RWPE1 (cell line): ENCODE data around the gene ARMC5.

Experiments used
- CTCF ChIA-PET: fragments of 350-600 bp; sonication (Branson Sonifier 250); formaldehyde crosslinking; extraction: SDS; loops from one replicate; lab custom pipeline; 2021; lab: Yijun Ruan, JAX
- POLR2A ChIA-PET: fragments of 400-600 bp; formaldehyde crosslinking; extraction: SDS; loops from one replicate; lab custom pipeline; 2020; ENCODE audit warnings: antibody characterized with exemption; ENCODE audit not compliant: low non-redundant PET; lab: Yijun Ruan, JAX
- DNase-seq: peaks from one replicate; pipeline ENCODE4 v3.0.0; 2012; ENCODE audit warnings: low spot score
- H3K27ac ChIP-seq: fragments of 450-650 bp; 2 replicates; pipeline ENCODE4 v1.5.1; 2017
- CTCF ChIP-seq: fragments of 450-650 bp; conservative IDR thresholded peaks from 2 replicates; pipeline ENCODE4 v1.5.1; 2017; ENCODE audit warnings: low read depth, mild to moderate bottlenecking

The ARMC5 gene

GRCh38 chr16:31453255-31454204 lies 5.8 kb upstream of the ARMC5 start:
- POLR2A ChIA-PET: interaction anchor here (0.6 to 0.7 kb wide), 3 partner anchors 13 to 147 kb away, joined by 3 to 4 read pairs (median 3); no protein-coding TSS in a partner anchor
- DNase-seq: peak; percentile 35
- no peak for TF ChIP-seq CTCF
- CTCF ChIA-PET: interaction anchor here (0.5 to 0.6 kb wide), 3 partner anchors 311 to 471 kb away, joined by 3 to 4 read pairs (median 3); no protein-coding TSS in a partner anchor
- H3K27ac ChIP-seq: peak overlapping the region; percentile 100

- DNase-seq: no peak
- ChIA-PET CTCF (no interaction called here), POLR2A (no interaction called here)
- H3K27ac ChIP-seq: peak overlapping the region; percentile 100
- TF ChIP-seq CTCF: no peak
Observed at GRCh38 chr16:31455601-31456314, 3.5 kb upstream of the ARMC5 start.

- POLR2A ChIA-PET: interaction anchor here (0.5 kb wide), 1 partner anchor 1444 kb away, joined by 5 read pairs; no protein-coding TSS in a partner anchor
- TF ChIP-seq CTCF: no peak
- no peak for DNase-seq
- peak overlapping the region; percentile 100 for H3K27ac ChIP-seq
- CTCF ChIA-PET: no interaction called here
Observed at GRCh38 chr16:31456988-31457360, 2.3 kb upstream of the ARMC5 start.

- DNase-seq: peak; percentile 34
- no peak for TF ChIP-seq CTCF
- POLR2A ChIA-PET: interaction anchor here (0.7 to 1.5 kb wide), 2 partner anchors 29 to 341 kb away, joined by 3 to 4 read pairs; partner anchors contain the start of gene KAT8
- peak overlapping the region; percentile 100 for H3K27ac ChIP-seq
- CTCF ChIA-PET: interaction anchor here (0.5 to 0.9 kb wide), 6 partner anchors 12 to 84 kb away, joined by 3 to 6 read pairs (median 3); partner anchors contain the start of gene ZNF843
Observed at GRCh38 chr16:31458073-31458843, 1.0 kb upstream of the ARMC5 start.

- no peak for TF ChIP-seq CTCF
- ChIA-PET CTCF (interaction anchor here (0.6 to 1.4 kb wide), 6 partner anchors 12 to 259 kb away, joined by 3 to 6 read pairs (median 3); partner anchors contain the start of genes TGFB1I1 and ZNF843), POLR2A (interaction anchor here (0.6 to 1.1 kb wide), 2 partner anchors 24 to 517 kb away, joined by 3 to 4 read pairs; no protein-coding TSS in a partner anchor)
- H3K27ac ChIP-seq: peak overlapping the region; percentile 100
- DNase-seq: peak; percentile 96
Observed at GRCh38 chr16:31459687-31460581, 633 bp downstream of the ARMC5 start.
